NB4 (cell line): Measurements from ENCODE around the gene TGFBR3L.

Experiments used
- DNase-seq: peaks from one replicate; pipeline ENCODE4 v3.0.0; 2010; ENCODE audit warnings: low read depth
- H3K4me3 ChIP-seq: one replicate; pipeline ENCODE4 v1.5.1; 2011; ENCODE audit warnings: mild to moderate bottlenecking, low read depth, low read length, moderate library complexity
- MYC ChIP-seq: IDR thresholded peaks from 2 replicates; pipeline ENCODE4 v1.6.1; 2011; ENCODE audit warnings: low read depth, low read length
- POLR2A ChIP-seq: IDR thresholded peaks from 2 replicates; pipeline ENCODE4 v1.6.1; 2011; ENCODE audit warnings: mild to moderate bottlenecking; ENCODE audit not compliant: insufficient read length; ENCODE audit errors: extremely low read depth
- TF ChIP-seq, protein P1 (sequence below): IDR thresholded peaks from one replicate; pipeline ENCODE4 v1.5.1; 2012; ENCODE audit warnings: low read depth, low read length
- TF ChIP-seq, protein P2 (sequence below): IDR thresholded peaks from 2 replicates; pipeline ENCODE4 v1.6.1; 2011; ENCODE audit warnings: low read depth, low read length

TGFBR3L gene

DNA sequence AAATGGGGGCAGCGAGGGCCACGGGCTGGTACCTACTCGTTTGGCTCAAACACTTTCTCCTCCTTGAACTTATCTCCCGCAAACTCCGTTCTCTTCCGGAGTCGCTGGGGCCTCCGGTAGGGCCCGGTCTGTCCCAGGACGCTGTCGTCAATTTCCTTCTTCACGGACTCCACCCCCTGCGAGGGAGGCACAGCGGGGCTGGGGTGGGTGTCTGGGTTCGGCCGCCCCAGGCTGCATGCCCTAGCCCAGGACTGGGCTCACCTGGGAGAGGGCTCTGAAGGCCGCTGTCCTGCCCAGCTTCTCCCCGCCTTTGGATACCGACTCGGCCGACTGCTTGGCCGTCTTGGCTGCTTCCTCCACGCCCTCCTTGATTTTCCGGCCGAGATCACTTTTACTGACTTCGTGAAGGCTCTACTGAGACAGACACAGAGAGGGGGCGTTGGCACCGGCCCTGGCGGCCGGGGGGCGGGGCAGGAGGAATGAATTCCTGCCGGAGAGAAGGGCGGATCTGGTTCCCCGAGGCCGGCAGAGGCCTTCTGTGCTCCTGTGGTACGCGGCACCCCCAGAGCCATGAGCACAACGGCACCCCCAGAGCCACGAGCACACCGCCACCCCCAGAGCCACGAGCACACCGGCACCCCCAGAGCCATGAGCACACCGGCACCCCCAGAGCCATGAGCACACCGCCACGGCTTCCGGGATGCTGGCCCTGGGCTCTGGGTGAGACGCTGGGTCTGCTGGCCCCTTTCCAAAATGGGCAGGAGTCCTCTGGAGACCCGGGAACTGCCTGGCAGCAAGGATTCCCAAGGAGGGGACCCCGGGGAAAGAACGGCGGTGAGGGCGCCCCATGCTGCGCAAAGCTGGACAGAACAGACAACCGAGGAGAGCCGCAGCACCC lies 19.4 kb downstream of the TGFBR3L start:
- TF ChIP-seq, protein P1, sequence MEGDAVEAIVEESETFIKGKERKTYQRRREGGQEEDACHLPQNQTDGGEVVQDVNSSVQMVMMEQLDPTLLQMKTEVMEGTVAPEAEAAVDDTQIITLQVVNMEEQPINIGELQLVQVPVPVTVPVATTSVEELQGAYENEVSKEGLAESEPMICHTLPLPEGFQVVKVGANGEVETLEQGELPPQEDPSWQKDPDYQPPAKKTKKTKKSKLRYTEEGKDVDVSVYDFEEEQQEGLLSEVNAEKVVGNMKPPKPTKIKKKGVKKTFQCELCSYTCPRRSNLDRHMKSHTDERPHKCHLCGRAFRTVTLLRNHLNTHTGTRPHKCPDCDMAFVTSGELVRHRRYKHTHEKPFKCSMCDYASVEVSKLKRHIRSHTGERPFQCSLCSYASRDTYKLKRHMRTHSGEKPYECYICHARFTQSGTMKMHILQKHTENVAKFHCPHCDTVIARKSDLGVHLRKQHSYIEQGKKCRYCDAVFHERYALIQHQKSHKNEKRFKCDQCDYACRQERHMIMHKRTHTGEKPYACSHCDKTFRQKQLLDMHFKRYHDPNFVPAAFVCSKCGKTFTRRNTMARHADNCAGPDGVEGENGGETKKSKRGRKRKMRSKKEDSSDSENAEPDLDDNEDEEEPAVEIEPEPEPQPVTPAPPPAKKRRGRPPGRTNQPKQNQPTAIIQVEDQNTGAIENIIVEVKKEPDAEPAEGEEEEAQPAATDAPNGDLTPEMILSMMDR, result no peak
- TF ChIP-seq MYC (no peak), POLR2A (no peak)
- TF ChIP-seq, protein P2, sequence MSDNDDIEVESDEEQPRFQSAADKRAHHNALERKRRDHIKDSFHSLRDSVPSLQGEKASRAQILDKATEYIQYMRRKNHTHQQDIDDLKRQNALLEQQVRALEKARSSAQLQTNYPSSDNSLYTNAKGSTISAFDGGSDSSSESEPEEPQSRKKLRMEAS, result no peak
- H3K4me3 ChIP-seq, result no peak overlapping the region
- DNase-seq, result no peak

DNA sequence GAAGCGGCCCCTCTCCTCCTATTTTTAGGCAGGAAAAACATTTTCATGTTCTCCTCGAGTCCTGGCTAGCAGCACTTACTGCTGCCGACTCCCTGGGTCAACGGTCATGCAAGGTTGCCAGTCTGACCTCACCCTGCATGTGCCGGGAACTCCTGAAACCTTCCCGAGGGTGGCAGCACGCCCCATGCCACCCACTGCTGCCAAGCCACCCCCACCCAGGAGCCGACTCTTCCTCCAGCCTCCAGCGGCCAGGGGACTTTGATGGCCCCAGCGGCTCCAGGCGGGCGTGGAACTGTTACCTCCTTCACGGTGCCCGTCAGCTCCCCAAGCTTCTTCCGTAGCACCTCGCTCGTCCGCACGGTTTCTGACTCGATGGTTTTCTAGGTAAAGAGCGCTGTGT lies 20.1 kb downstream of the TGFBR3L start:
- TF ChIP-seq POLR2A (no peak), MYC (no peak)
- TF ChIP-seq, protein P1, result no peak
- TF ChIP-seq, protein P2, result no peak
- no peak for DNase-seq
- H3K4me3 ChIP-seq, result no peak overlapping the region

DNA sequence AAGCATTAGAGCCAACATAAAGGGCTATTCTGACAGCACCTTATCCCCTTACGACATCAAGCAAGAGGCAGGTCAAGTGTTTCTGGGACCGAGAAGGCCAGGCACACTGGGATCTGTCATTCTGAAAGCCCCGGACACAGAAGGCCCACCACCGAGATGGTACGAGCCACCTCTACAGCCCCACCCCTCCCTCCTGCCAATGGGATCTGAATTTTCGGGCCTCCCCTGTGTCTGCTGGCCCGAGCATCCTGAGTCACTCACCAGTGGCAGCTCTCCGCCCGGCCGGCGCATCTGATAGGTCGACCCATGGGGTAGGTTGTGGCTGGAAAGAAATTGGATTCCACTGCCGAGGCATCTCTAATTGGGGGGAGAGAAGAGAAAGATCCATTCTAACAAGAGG lies 26.2 kb downstream of the TGFBR3L start:
- H3K4me3 ChIP-seq, result no peak overlapping the region
- DNase-seq, result no peak
- TF ChIP-seq, protein P1, result no peak
- TF ChIP-seq MYC, result no peak
- TF ChIP-seq POLR2A, result no peak
- TF ChIP-seq, protein P2, result no peak

DNA sequence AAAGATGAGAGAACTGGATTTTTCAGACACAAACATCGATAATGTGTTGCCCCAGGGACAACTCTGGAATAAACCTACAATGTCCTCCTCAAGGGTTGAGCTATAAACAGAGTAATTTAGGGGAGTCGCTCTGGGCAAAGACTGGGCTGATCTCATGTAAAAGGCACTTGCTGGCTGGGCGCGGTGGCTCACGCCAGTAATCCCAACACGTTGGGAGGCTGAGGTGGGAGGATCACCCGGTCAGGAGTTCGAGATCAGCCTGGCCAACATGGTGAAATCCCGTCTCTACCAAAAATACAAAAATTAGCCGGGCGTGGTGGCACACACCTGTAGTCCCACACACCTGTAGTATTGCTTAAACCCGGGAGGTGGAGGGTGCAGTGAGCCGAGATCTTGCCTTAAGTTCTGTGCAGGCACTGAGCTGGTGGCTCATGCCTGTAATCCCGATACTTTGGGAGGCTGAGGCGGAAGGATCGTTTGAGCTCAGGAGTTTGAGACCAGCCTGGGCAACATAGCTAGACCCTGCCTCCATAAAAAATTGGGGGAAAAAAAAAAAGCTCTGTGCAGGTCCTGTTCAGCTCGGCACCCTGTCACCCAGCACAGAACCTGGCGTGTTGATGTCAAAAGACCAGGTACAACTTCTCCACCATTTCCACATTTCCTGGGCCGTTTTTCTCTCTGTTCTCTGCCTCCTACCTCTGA lies 27.4 kb downstream of the TGFBR3L start:
- TF ChIP-seq MYC, result no peak
- TF ChIP-seq, protein P2, result no peak
- TF ChIP-seq, protein P1, result no peak
- TF ChIP-seq POLR2A, result no peak
- DNase-seq, result no peak
- peak overlapping the region; percentile 99 for H3K4me3 ChIP-seq

DNA sequence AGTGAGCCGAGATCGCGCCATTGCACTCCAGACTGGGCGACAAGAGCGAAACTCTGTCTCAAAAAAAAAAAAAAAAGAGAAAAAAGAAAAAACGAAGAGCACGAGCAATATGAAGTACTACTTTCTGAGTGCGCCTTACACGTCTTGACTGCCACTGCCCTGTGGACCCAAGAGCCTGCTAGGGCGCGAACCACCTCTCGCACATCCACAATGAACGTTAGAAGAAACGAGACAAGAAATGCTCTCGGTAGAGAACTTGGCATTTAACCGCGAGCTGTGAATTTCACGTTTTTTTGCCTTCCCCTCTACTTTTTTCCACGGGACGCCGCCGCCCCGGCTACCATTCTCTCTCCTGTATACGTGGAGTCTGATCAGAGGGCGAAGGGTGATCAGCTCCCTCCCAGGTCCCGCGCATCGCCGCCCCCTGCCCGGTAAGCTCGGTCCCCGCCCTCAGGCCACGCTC lies 28.4 kb downstream of the TGFBR3L start:
- DNase-seq, result no peak
- TF ChIP-seq POLR2A (no peak), MYC (no peak)
- TF ChIP-seq, protein P1, result no peak
- TF ChIP-seq, protein P2, result no peak
- H3K4me3 ChIP-seq, result peak overlapping the region; percentile 99
